Trophoblast cell (in vitro differentiated cells and primary cell): ENCODE results near the gene SPEF1.

ENCODE experiments used
- DNase-seq, 2 donors: peaks; one replicate each; pipeline ENCODE4 v3.0.0-alpha.2; 2016
- H2AFZ ChIP-seq: 2 replicates; pipeline ENCODE4 v1.6.1; 2013; ENCODE audit warnings: low read length, moderate library complexity, mild to moderate bottlenecking; ENCODE audit not compliant: insufficient read depth, poor library complexity
- H2AK5ac ChIP-seq: 2 replicates; pipeline ENCODE4 v1.6.1; 2013; ENCODE audit warnings: mild to moderate bottlenecking, low read length
- H2BK120ac ChIP-seq: 2 replicates; pipeline ENCODE4 v1.6.1; 2013; ENCODE audit warnings: low read length, mild to moderate bottlenecking, moderate library complexity; ENCODE audit not compliant: insufficient read depth, poor library complexity
- H2BK12ac ChIP-seq: 2 replicates; pipeline ENCODE4 v1.6.1; 2013; ENCODE audit warnings: mild to moderate bottlenecking, low read length, moderate library complexity
- H2BK5ac ChIP-seq: 2 replicates; pipeline ENCODE4 v1.6.1; 2013; ENCODE audit warnings: low read length, low read depth, moderate library complexity, mild to moderate bottlenecking; ENCODE audit not compliant: poor library complexity
- H3K14ac ChIP-seq: 2 replicates; pipeline ENCODE4 v1.6.1; 2013; ENCODE audit warnings: mild to moderate bottlenecking, low read length
- H3K18ac ChIP-seq: 2 replicates; pipeline ENCODE4 v1.6.1; 2013; ENCODE audit warnings: mild to moderate bottlenecking, low read length
- H3K23ac ChIP-seq: 2 replicates; pipeline ENCODE4 v1.6.1; 2013; ENCODE audit warnings: low read length
- H3K27ac ChIP-seq: 2 replicates; pipeline ENCODE4 v1.5.1; 2013; ENCODE audit warnings: low read depth, mild to moderate bottlenecking, inconsistent platforms, low read length, moderate library complexity
- H3K27me3 ChIP-seq: 2 replicates; pipeline ENCODE4 v1.6.1; 2013; ENCODE audit warnings: inconsistent platforms, mild to moderate bottlenecking, low read length, moderate library complexity; ENCODE audit not compliant: insufficient read depth
- H3K36me3 ChIP-seq, 2 experiments: 1 replicate in 1 of 2; 2 replicates in 1 of 2; pipeline ENCODE4 v1.6.1; 2013; ENCODE audit warnings: low read length in 2 of 2, mild to moderate bottlenecking in 2 of 2, moderate library complexity in 1 of 2; ENCODE audit not compliant: insufficient read depth in 2 of 2, control insufficient read depth in 1 of 2
- H3K4ac ChIP-seq: 2 replicates; pipeline ENCODE4 v1.6.1; 2013; ENCODE audit warnings: low read depth, mild to moderate bottlenecking, low read length, moderate library complexity
- H3K4me1 ChIP-seq, 2 experiments: 1 replicate in 1 of 2; 2 replicates in 1 of 2; pipeline ENCODE4 v1.6.1; 2013; ENCODE audit warnings: low read length in 2 of 2, mild to moderate bottlenecking in 2 of 2, moderate library complexity in 1 of 2; ENCODE audit not compliant: insufficient read depth in 2 of 2, control insufficient read depth in 1 of 2
- H3K4me2 ChIP-seq: 2 replicates; pipeline ENCODE4 v1.6.1; 2013; ENCODE audit warnings: inconsistent platforms, mild to moderate bottlenecking, low read length, moderate library complexity
- H3K4me3 ChIP-seq: 2 replicates; pipeline ENCODE4 v1.5.1; 2013; ENCODE audit warnings: mild to moderate bottlenecking, low read depth, low read length, inconsistent platforms
- H3K79me1 ChIP-seq: one replicate; pipeline ENCODE4 v1.6.1; 2013; ENCODE audit warnings: low read length
- H3K79me2 ChIP-seq: 2 replicates; pipeline ENCODE4 v1.6.1; 2013; ENCODE audit warnings: low read length, mild to moderate bottlenecking; ENCODE audit not compliant: control insufficient read depth, insufficient read depth, poor library complexity
- H3K9ac ChIP-seq: 2 replicates; pipeline ENCODE4 v1.6.1; 2013; ENCODE audit warnings: mild to moderate bottlenecking, low read length
- H3K9me3 ChIP-seq: 2 replicates; pipeline ENCODE4 v1.6.1; 2013; ENCODE audit warnings: low read depth, mild to moderate bottlenecking, control low read depth, inconsistent platforms, low read length; ENCODE audit not compliant: insufficient read depth
- H4K12ac ChIP-seq: 2 replicates; pipeline ENCODE4 v1.6.1; 2013; ENCODE audit warnings: low read depth, mild to moderate bottlenecking, low read length, moderate library complexity
- H4K8ac ChIP-seq: 2 replicates; pipeline ENCODE4 v1.6.1; 2013; ENCODE audit warnings: low read depth, mild to moderate bottlenecking, low read length, moderate library complexity
- H4K91ac ChIP-seq: one replicate; pipeline ENCODE4 v1.6.1; 2013; ENCODE audit warnings: low read depth, mild to moderate bottlenecking, low read length, moderate library complexity
- WGBS: extraction: QIAGEN DNeasy Blood & Tissue Kit; methylation state at CpG from one replicate; pipeline ENCODE4 v1.1.7; 2013; ENCODE audit warnings: missing lambda C conversion rate; ENCODE audit not compliant: insufficient read length, insufficient coverage; ENCODE audit errors: extremely low coverage; 5-methylcytosine and 5-hydroxymethylcytosine counted together

The SPEF1 gene

DNA sequence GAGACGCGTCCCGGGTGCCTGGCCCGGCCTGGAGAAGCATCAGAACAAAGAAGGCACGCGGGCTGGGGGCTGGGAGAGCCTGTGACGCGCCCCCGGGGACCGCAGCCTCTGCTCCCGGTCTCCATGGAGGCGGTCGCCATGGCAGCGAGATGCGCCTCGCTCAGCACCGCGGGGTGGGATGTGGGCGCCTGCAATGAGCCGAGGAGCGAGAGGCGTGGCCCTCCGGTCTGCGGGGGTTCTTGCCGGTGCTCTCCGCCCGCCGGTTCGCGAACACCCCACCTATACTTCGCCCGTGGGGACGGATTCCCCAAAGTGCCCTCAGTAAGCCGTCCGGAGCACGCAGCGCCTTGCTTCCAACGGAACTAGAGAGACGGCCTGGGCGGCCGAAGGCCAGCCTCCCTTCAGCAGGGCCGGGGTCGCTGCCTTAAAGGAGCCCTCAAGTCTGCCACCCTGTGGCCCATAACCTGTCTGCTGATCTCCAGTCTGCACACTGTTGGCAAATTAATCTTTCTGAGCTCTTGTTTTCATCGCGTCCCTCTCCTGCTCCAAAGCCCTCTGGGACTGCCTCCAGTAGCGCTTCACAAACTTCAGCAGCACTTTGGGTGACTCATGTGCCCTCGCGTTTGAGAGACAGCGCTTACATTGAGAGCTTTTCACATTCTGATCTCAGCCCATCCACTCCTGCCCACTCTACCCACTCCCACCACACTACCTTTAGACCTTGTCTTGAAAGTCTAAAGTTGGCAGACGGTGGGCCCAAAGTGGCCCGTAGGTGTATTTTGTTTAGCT lies 12.7 kb downstream of the SPEF1 start:
- peak overlapping the region; percentile 69 for H3K9ac ChIP-seq
- H2AK5ac ChIP-seq = no peak overlapping the region
- no peak overlapping the region for H3K27ac ChIP-seq
- H3K4ac ChIP-seq = peak overlapping the region; percentile 61
- peak overlapping the region; percentile 63 for H3K18ac ChIP-seq
- H3K9me3 ChIP-seq = no peaks in the 10 kb centered on the region
- H4K12ac ChIP-seq = peak overlapping the region; percentile 86
- H3K23ac ChIP-seq = no peak overlapping the region
- peak overlapping the region; percentile 48 for H2BK120ac ChIP-seq
- H3K79me1 ChIP-seq = peaks cover 10% of the 10 kb centered on the region
- H2BK12ac ChIP-seq = no peak overlapping the region
- H3K79me2 ChIP-seq = peaks cover 6% of the 10 kb centered on the region
- WGBS = no CpG with 5 or more reads among the region's 51 CpGs
- peaks cover 8 to 12% of the 10 kb centered on the region in 2 experiments for H3K4me1 ChIP-seq
- peak overlapping the region; percentile 80 for H3K4me3 ChIP-seq
- peak overlapping the region; percentile 84 for H3K4me2 ChIP-seq
- H3K36me3 ChIP-seq = no peaks in the 10 kb centered on the region
- H3K27me3 ChIP-seq = no peaks in the 10 kb centered on the region
- peak overlapping the region; percentile 74 for H4K91ac ChIP-seq
- peak; percentile 69 to 86 for DNase-seq
- H3K14ac ChIP-seq = peak overlapping the region; percentile 80
- H2BK5ac ChIP-seq = no peak overlapping the region
- H2AFZ ChIP-seq = peak overlapping the region; percentile 89
- H4K8ac ChIP-seq = peak overlapping the region; percentile 91

DNA sequence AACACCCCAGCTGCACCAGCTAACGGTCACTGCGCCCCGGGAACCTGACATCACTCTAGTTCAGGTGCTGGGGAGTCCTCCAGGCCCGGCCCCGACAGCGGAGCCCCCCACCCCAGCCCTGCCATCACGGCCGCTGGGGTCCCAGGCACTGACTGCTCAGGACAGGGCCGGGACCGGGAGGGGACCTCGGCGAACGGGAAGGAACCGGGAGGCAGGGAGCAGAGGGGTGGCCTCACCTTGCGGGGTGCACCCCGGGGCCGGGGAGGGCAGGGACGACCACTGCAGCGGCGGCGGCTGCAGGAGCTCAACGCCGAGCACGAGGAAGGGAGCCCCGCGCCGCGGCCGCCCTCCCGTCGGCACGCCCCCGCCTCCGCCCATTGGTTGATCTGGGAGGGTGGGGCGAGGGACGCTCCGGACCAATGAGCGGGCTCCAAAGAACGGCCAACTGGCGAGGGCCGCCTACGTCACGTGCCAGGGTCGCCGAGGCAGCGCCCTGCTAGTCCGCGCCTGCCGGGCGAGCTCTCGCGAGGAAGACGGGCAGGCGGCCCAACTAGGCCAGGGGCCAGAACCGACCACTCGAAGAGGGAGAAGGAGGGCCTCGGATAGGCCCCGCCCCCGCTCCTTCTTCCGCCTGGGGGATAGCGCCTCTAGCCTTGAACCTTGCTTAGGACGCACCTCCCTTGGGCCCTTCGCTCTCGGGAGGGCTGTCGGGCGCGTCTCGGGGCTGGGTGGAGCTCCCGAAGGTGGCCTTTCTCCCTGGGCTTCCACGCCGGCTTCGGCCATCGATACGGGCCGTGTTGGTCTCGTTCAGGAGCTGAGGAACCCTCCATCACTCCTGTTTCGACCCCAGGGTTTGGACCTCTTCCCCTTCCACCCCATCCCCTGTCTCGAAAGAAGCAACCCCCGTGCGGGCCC lies 13.6 kb downstream of the SPEF1 start, which contains the start of gene ADISSP:
Gene ADISSP, minus strand, starts transcription at position 327 of the 915 bp plus-strand sequence. CDS start 7,653 bp downstream, outside the sequence.
- Histone ChIP-seq H4K12ac (peak within 1 kb of the TSS; percentile 86), H3K4ac (peak within 1 kb of the TSS; percentile 61), H3K79me2 (peaks cover 6% of the 10 kb centered on the region), H2AK5ac (no peak within 1 kb of the TSS), H3K14ac (peak within 1 kb of the TSS; percentile 80), H2BK12ac (no peak within 1 kb of the TSS), H3K4me2 (peak within 1 kb of the TSS; percentile 84), H4K91ac (peak within 1 kb of the TSS; percentile 74), H3K23ac (no peak within 1 kb of the TSS), H3K4me1 (peaks cover 8 to 12% of the 10 kb centered on the region in 2 experiments), H2BK5ac (peak within 1 kb of the TSS; percentile 14), H3K9me3 (no peaks in the 10 kb centered on the region), H3K18ac (peak within 1 kb of the TSS; percentile 76), H2AFZ (peak within 1 kb of the TSS; percentile 89), H3K9ac (peak within 1 kb of the TSS; percentile 69), H3K4me3 (peak within 1 kb of the TSS; percentile 80), H4K8ac (peak within 1 kb of the TSS; percentile 91), H3K36me3 (no peaks in the 10 kb centered on the region), H2BK120ac (peak within 1 kb of the TSS; percentile 48), H3K79me1 (peaks cover 10% of the 10 kb centered on the region), H3K27me3 (no peaks in the 10 kb centered on the region), H3K27ac (no peak within 1 kb of the TSS)
- DNase-seq = peak; percentile 98 to 99
- no CpG with 5 or more reads among the region's 80 CpGs for WGBS

GRCh38 chr20:3767110-3767426 lies 14.2 kb downstream of the SPEF1 start:
- DNase-seq = peak in 1 of 2 donors; percentile 25
- H2AK5ac ChIP-seq = no peak overlapping the region
- H2BK12ac ChIP-seq = no peak overlapping the region
- H3K79me1 ChIP-seq = peaks cover 10% of the 10 kb centered on the region
- no peaks in the 10 kb centered on the region for H3K27me3 ChIP-seq
- no peak overlapping the region for H3K23ac ChIP-seq
- H3K36me3 ChIP-seq = no peaks in the 10 kb centered on the region
- peak overlapping the region; percentile 77 for H2AFZ ChIP-seq
- peaks cover 8 to 12% of the 10 kb centered on the region in 2 experiments for H3K4me1 ChIP-seq
- no CpG with 5 or more reads among the region's 21 CpGs for WGBS
- H3K79me2 ChIP-seq = peaks cover 6% of the 10 kb centered on the region
- peak overlapping the region; percentile 21 for H3K9ac ChIP-seq
- no peak overlapping the region for H4K91ac ChIP-seq
- H2BK120ac ChIP-seq = no peak overlapping the region
- H3K18ac ChIP-seq = peak overlapping the region; percentile 76
- no peak overlapping the region for H4K12ac ChIP-seq
- H3K27ac ChIP-seq = no peak overlapping the region
- H3K9me3 ChIP-seq = no peaks in the 10 kb centered on the region
- H2BK5ac ChIP-seq = no peak overlapping the region
- H3K4ac ChIP-seq = no peak overlapping the region
- peak overlapping the region; percentile 75 for H3K4me3 ChIP-seq
- peak overlapping the region; percentile 87 for H4K8ac ChIP-seq
- peak overlapping the region; percentile 77 for H3K4me2 ChIP-seq
- peak overlapping the region; percentile 65 for H3K14ac ChIP-seq

GRCh38 chr20:3766422-3767109 lies 14.7 kb downstream of the SPEF1 start:
- Histone ChIP-seq H3K23ac (no peak overlapping the region), H3K4ac (no peak overlapping the region), H3K79me2 (peaks cover 6% of the 10 kb centered on the region), H3K4me1 (peaks cover 8 to 12% of the 10 kb centered on the region in 2 experiments), H3K36me3 (no peaks in the 10 kb centered on the region), H3K27me3 (no peaks in the 10 kb centered on the region), H3K9ac (no peak overlapping the region), H3K4me3 (peak overlapping the region; percentile 75), H3K14ac (no peak overlapping the region), H2BK5ac (no peak overlapping the region), H4K12ac (no peak overlapping the region), H3K18ac (no peak overlapping the region), H2AFZ (no peak overlapping the region), H3K27ac (no peak overlapping the region), H3K79me1 (peaks cover 10% of the 10 kb centered on the region), H2BK120ac (no peak overlapping the region), H4K8ac (no peak overlapping the region), H2BK12ac (no peak overlapping the region), H3K9me3 (no peaks in the 10 kb centered on the region), H2AK5ac (no peak overlapping the region), H3K4me2 (peak overlapping the region; percentile 77), H4K91ac (no peak overlapping the region)
- WGBS = no CpG with 5 or more reads among the region's 9 CpGs
- no peak for DNase-seq
